HG03135 (cell line): Measurements from ENCODE around the gene POLR1A.
A peak's percentile ranks its signal among the peaks of the same experiment; 100 is the strongest.

ENCODE experiments used
- ATAC-seq: cut with Tn5 transposase; IDR thresholded peaks from one replicate; pipeline ENCODE4 v1.9.1; 2021; ENCODE audit warnings: mild to moderate bottlenecking, moderate library complexity; ENCODE audit not compliant: unreplicated experiment

POLR1A gene

GRCh38 chr2:86097114-86097896, 8.4 kb downstream of the POLR1A start:
- no peak for ATAC-seq

DNA sequence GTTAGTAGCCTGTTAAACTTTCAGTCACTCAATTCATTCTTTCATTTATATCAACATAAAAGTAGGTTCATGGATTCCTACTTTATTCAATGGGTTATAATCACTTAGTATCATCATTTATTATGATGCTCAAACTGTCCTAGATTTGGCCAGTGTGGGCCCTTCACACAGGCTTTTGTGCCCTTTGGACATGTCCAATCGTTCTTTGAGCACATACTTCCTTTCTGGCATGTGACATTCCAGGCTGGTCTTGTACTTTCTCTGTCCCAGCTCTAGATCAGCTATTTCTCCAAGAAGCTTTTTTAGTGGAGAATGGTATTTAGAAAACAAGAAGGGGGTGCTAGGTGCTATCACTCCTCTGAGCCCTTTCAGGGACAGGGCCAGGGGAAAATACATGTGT, 11.5 kb downstream of the POLR1A start:
- no peak for ATAC-seq

GRCh38 chr2:86087936-86088850, 17.5 kb downstream of the POLR1A start:
- no peak for ATAC-seq

- no peak for ATAC-seq
Measured at GRCh38 chr2:86082756-86083155, 22.9 kb downstream of the POLR1A start.

- no peak for ATAC-seq
Measured at GRCh38 chr2:86081724-86082123, 24.0 kb downstream of the POLR1A start.

DNA sequence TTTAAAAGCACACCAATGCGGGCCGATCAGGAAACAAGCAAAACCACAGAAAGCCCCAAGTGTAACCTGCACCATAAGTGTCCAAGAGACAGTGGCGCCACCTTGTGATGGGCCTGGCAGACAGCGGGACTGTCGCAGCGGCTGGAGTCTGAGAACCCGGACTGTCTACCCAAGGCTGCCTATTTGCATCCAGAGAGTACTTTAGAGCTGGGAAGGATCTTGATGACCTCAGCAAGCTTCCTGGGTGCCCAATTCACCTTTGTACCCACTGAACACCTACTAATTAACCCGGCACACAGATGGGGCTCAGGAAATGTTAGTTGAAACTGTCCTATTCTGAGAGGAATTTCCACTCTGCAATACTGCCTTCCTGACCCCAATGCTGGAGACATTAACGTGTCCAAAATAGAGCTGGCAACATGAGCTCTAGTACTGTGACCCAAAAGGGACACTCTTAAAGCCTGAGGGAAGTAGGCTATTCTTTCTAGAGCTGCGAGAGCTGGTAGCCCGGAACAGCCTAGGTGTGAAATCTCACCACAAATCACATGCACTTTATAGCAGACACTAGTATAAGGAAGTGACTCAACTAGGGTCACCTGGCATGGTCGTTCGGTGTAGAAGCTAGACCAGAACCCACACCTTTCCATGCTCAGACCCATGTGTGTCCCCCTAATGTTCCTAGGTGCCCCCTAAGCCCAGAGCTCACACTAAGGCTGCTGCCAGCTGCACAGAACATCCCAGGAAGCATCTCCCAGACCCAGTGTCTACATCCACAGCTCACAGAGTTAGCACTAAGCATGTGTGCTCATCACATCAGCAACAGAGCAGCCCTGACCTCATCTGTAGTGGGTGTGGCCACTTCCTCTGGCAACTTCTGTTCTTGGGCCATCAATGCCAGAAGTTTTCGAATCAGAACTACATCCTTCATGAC, 25.4 kb downstream of the POLR1A start:
- peak; percentile 74 for ATAC-seq

- ATAC-seq, result no peak
Measured at GRCh38 chr2:86078774-86079545, 26.7 kb downstream of the POLR1A start.

GRCh38 chr2:86075886-86076285, 29.8 kb downstream of the POLR1A start:
- no peak for ATAC-seq

- no peak for ATAC-seq
Measured at GRCh38 chr2:86074811-86075210, 30.9 kb downstream of the POLR1A start.

GRCh38 chr2:86074256-86074655, 31.4 kb downstream of the POLR1A start:
- no peak for ATAC-seq

- no peak for ATAC-seq
Measured at GRCh38 chr2:86073225-86073624, 32.5 kb downstream of the POLR1A start.

DNA sequence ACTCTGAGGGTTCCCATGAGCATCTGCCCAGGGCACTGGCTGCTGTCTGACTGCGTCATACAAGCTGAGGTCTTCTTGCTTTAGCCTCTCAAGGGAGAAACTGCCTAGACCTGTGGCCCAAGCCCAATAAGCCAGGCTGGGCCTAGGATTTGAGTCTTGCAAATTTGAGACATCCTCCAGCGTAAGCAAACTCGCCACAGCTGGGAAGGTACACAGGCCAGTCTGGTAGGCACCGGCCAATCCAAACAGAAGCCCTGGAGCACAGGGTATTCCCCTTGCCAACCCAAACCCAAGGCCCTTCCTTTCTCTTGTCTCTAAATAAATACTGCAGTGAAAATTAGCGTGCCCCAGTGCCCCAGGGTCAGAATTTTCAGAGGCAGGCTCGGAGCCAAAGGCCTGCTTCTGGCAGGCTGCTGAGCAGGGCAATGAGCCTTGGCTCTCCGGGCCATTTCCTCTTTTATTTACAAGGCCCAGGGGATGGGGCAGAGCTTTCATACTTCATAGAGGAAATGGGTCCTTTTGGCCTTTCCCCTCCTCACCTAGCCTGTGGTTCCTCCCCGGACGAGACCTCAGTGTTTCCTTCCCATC, 33.3 kb downstream of the POLR1A start:
- ATAC-seq, result no peak

GRCh38 chr2:86070868-86071267, 34.8 kb downstream of the POLR1A start:
- no peak for ATAC-seq

- no peak for ATAC-seq
Measured at GRCh38 chr2:86069783-86070339, 35.8 kb downstream of the POLR1A start.

DNA sequence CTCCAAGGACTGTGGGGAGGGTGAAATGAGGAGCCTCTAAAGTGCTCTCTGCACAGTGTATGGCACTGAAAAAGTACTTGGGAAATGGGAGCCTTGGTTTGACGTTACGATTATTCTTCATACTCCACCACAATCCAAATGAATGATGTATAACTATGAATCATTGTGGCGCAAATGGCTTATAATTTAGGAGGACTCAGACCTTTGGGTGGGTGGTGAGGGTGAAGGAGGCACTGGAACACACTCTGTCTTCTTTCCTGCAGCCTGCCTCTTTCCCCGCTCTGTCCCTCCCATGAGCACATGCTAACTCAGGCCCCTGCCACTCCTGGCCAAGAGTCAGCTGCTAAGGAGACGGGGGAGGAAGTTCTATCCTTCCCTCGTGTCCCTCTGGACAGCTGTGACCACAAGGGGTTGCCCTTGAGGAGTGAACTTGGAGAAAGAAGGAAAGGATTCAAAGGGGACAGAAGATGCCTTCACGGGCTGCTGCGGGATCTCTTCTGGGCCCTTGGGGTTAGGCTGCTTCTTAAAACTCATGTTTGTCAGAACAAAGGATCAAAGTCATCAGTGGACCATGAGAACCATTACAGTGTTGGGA, 36.5 kb downstream of the POLR1A start:
- ATAC-seq, result no peak

DNA sequence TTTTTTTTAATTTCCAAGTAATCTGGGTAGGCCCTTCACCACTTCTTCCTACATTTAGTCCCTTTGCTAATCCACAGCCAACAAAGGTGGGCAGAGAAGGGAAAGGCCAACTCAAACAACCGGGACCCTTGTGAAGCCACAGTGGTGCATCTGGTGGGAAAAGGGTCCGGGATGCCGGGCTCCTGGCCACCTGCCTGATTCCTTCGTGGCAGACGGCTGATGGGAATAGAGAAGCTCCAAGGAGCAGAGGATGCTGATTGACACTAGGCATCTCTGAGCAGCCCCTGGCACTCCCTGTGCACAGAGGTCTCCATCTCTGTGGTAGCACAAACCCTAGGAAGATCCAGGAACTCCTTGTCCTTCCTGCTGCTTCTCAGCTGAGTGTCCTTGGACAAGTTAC, 37.0 kb downstream of the POLR1A start:
- no peak for ATAC-seq

GRCh38 chr2:86068136-86068588, 37.5 kb downstream of the POLR1A start:
- ATAC-seq, result no peak

DNA sequence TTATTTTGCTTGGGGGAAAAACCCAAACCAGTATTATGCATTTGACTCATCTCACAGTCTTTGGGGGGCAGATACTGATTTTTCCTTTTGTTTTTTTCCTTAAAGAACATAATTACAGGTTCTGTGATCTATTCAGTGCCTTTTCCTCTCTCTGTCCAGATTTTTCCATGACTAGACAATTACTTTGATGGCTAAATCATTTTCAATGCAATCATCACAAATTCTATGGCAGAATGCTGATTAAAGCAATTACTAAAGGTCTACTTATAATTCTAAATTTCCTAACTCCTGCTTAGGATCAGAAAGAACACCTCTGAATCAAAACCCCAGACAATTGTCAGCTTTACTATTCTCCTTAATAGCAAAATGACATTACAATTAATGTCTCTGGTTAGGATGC, 38.8 kb downstream of the POLR1A start:
- no peak for ATAC-seq

- no peak for ATAC-seq
Measured at GRCh38 chr2:86066007-86066578, 39.6 kb downstream of the POLR1A start.
